Stimulated activated CD8-positive, alpha-beta memory T cell treated with anti-CD3 and anti-CD28 coated beads, Interleukin-15, amount 100 ng/mL, for 24 hours (primary cell): ENCODE measurements around the gene TAC4.

ENCODE experiments used
- DNase-seq: peaks from one replicate; pipeline ENCODE4 v3.0.0-alpha.2; 2020; ENCODE audit warnings: low read depth

The TAC4 gene

GRCh38 chr17:49872754-49873377 is 25.0 kb upstream of the TAC4 start:
- no peak for DNase-seq

GRCh38 chr17:49871211-49871610 is 23.3 kb upstream of the TAC4 start:
- DNase-seq: no peak

GRCh38 chr17:49870298-49870697 is 22.4 kb upstream of the TAC4 start:
- no peak for DNase-seq

- no peak for DNase-seq
Measured at GRCh38 chr17:49869038-49869374, 21.1 kb upstream of the TAC4 start.

- no peak for DNase-seq
Measured at GRCh38 chr17:49866882-49867413, 19.1 kb upstream of the TAC4 start.

GRCh38 chr17:49866019-49866380 is 18.1 kb upstream of the TAC4 start:
- DNase-seq: no peak

GRCh38 chr17:49862781-49863331 is 15.0 kb upstream of the TAC4 start:
- no peak for DNase-seq

GRCh38 chr17:49861150-49861884 is 13.4 kb upstream of the TAC4 start:
- DNase-seq: peak; percentile 30

GRCh38 chr17:49859991-49860953 is 12.4 kb upstream of the TAC4 start:
- no peak for DNase-seq

GRCh38 chr17:49858796-49859195 is 10.9 kb upstream of the TAC4 start:
- DNase-seq: no peak

- DNase-seq: no peak
Measured at GRCh38 chr17:49854126-49854525, 6.3 kb upstream of the TAC4 start.

GRCh38 chr17:49853470-49854015 is 5.7 kb upstream of the TAC4 start:
- DNase-seq: no peak

GRCh38 chr17:49851387-49852291 is 3.8 kb upstream of the TAC4 start:
- peak; percentile 44 for DNase-seq

- no peak for DNase-seq
Measured at GRCh38 chr17:49850772-49851386, 3.0 kb upstream of the TAC4 start.

GRCh38 chr17:49850218-49850610 is 2.3 kb upstream of the TAC4 start:
- no peak for DNase-seq

GRCh38 chr17:49848739-49849138 is 870 bp upstream of the TAC4 start:
- DNase-seq: no peak

- no peak for DNase-seq
Measured at GRCh38 chr17:49846938-49847712, 744 bp downstream of the TAC4 start.

- no peak for DNase-seq
Measured at GRCh38 chr17:49845321-49845720, 2.5 kb downstream of the TAC4 start.

GRCh38 chr17:49843774-49844350 is 4.0 kb downstream of the TAC4 start:
- DNase-seq: no peak
